K562 (cell line): ENCODE results near the gene MARK3. TPM values are rescaled to one million over a fixed set of nuclear protein-coding genes. Genes with fewer than 3 reads are reported as not detected.

Experiments used
- CREB1 ChIP-seq, 2 experiments: sonication (generic) in 1 of 2; formaldehyde crosslinking in 1 of 2; IDR thresholded peaks; 2 replicates each; pipeline versions ENCODE4 v1.6.1 to v1.8.0; 2012 to 2022; ENCODE audit warnings: inconsistent platforms in 1 of 2, mild to moderate bottlenecking in 1 of 2, missing genetic modification reagents in 1 of 2, moderate library complexity in 1 of 2
- E2F6 ChIP-seq, 2 experiments: IDR thresholded peaks; 2 replicates each; pipeline ENCODE4 v1.6.1; 2011; ENCODE audit warnings: borderline replicate concordance in 1 of 2, control low read depth in 1 of 2, low read depth in 1 of 2, low read length in 1 of 2, mild to moderate bottlenecking in 1 of 2, mixed read lengths in 1 of 2, moderate library complexity in 1 of 2; ENCODE audit not compliant: insufficient read depth in 1 of 2, insufficient read length in 1 of 2, poor library complexity in 1 of 2, severe bottlenecking in 1 of 2; ENCODE audit errors: extremely low read depth in 1 of 2
- FOXJ2 ChIP-seq: fragments of 200-800 bp; sonication (Bioruptor generic); IDR thresholded peaks from 2 replicates; pipeline ENCODE4 v1.6.1; 2016; ENCODE audit warnings: missing genetic modification characterization, missing compliant biosample characterization
- MAZ ChIP-seq, 2 experiments: fragments of 450-650 bp in 1 of 2; sonication (generic) in 1 of 2; formaldehyde crosslinking; IDR thresholded peaks in 1 of 2; conservative IDR thresholded peaks in 1 of 2; 2 replicates each; pipeline versions ENCODE4 v1.4.0 to v1.5.0; 2020; ENCODE audit warnings: mild to moderate bottlenecking in 1 of 2, missing genetic modification reagents in 1 of 2
- MBD2 ChIP-seq: sonication (generic); IDR thresholded peaks from 2 replicates; pipeline ENCODE4 v1.6.1; 2016; ENCODE audit warnings: low read depth, borderline replicate concordance
- MTA1 ChIP-seq: fragments of 450-650 bp; IDR thresholded peaks from 2 replicates; pipeline ENCODE4 v1.6.1; 2017; ENCODE audit warnings: borderline replicate concordance
- MYC ChIP-seq, 2 experiments: fragments of 250-450 bp in 1 of 2; sonication (Bioruptor Pico) in 1 of 2; IDR thresholded peaks; 2 replicates each; pipeline versions ENCODE4 v1.5.1 to v1.6.1; 2012 to 2021; ENCODE audit warnings: low read depth in 2 of 2, borderline replicate concordance in 1 of 2, improper control_type of control experiment in 1 of 2, low read length in 1 of 2, mild to moderate bottlenecking in 1 of 2, moderate library complexity in 1 of 2
- NFE2L1 ChIP-seq: fragments of 450-650 bp; IDR thresholded peaks from 2 replicates; pipeline ENCODE4 v1.6.1; 2016; ENCODE audit warnings: missing genetic modification characterization, low read depth, mild to moderate bottlenecking, missing compliant biosample characterization, moderate library complexity, borderline replicate concordance
- NKRF ChIP-seq: fragments of 450-650 bp; IDR thresholded peaks from 2 replicates; pipeline ENCODE4 v1.6.1; 2016; ENCODE audit warnings: borderline replicate concordance
- POLR3A ChIP-seq: IDR thresholded peaks from 2 replicates; pipeline ENCODE4 v1.6.1; 2011; ENCODE audit warnings: borderline replicate concordance, mild to moderate bottlenecking, moderate library complexity; ENCODE audit not compliant: insufficient read length, insufficient read depth; ENCODE audit errors: extremely low read depth
- POLR3G ChIP-seq: IDR thresholded peaks from 2 replicates; pipeline ENCODE4 v1.6.1; 2011; ENCODE audit not compliant: insufficient read length, insufficient replicate concordance; ENCODE audit errors: extremely low read depth
- TCF7 ChIP-seq: sonication (generic); IDR thresholded peaks from 2 replicates; pipeline ENCODE4 v1.6.1; 2016; ENCODE audit warnings: antibody characterized with exemption, borderline replicate concordance
- ZFP30 ChIP-seq: fragments of 250-450 bp; sonication (Bioruptor Pico); IDR thresholded peaks from 2 replicates; pipeline ENCODE4 v1.8.0; 2022; ENCODE audit warnings: moderate library complexity, mild to moderate bottlenecking, inconsistent platforms, borderline replicate concordance
- ZFP36 ChIP-seq: fragments of 150-350 bp; IDR thresholded peaks from 2 replicates; pipeline ENCODE4 v1.6.1; 2018; ENCODE audit warnings: low read length, low read depth; ENCODE audit not compliant: partially characterized antibody
- ZNF224 ChIP-seq: sonication (generic); formaldehyde crosslinking; IDR thresholded peaks from 2 replicates; pipeline ENCODE4 v1.8.0; 2022; ENCODE audit warnings: mild to moderate bottlenecking, missing genetic modification reagents
- ZNF384 ChIP-seq: IDR thresholded peaks from 2 replicates; pipeline ENCODE4 v1.6.1; 2012; ENCODE audit warnings: low read depth, low read length, improper control_type of control experiment
- ZNF592 ChIP-seq: fragments of 450-650 bp; IDR thresholded peaks from 2 replicates; pipeline ENCODE4 v1.6.1; 2017; ENCODE audit warnings: antibody characterized with exemption, mild to moderate bottlenecking
- polyA plus RNA-seq, 8 experiments: library from polyadenylated mRNA; depleted of rRNA in 4 of 8; stranded (reverse) in 5 of 8; unstranded in 3 of 8; fragments of >200 nt; fragmentation: Nextera tagmentation in 2 of 8; fragmentation: Illumina TruSeq in 1 of 8; extraction: Ambion mirVana in 2 of 8; extraction: Trizol in 1 of 8; gene quantifications; 2 replicates each; pipeline versions ENCODE4 v1.2.1 to v1.2.3, GENCODE V29; 2011 to 2014; ENCODE audit warnings: inconsistent platforms in 1 of 8, missing spikeins in 1 of 8
- total RNA-seq, 7 experiments: library from RNA; depleted of rRNA in 6 of 7; stranded (reverse); fragments of >200 nt in 6 of 7; fragmentation: Illumina TruSeq in 2 of 7; extraction: Trizol in 2 of 7; gene quantifications; 2 replicates each; pipeline versions ENCODE4 v1.2.1 to v1.2.3, GENCODE V29; 2011 to 2021; ENCODE audit warnings: low replicate concordance in 1 of 7

The MARK3 gene
- total and polyA plus RNA-seq, 9 of the 15 experiments (the other 6 are each of a cell fraction or from before 2014, with no cell fraction given): 10.1 to 68.7 (median 56.3) TPM

GRCh38 chr14:103528587-103529382 lies 143.6 kb downstream of the MARK3 start, which contains the start of gene TRMT61A (continued):
- TF ChIP-seq NKRF (0 out of 2 replicates have a peak, but pooled peaks have one; percentile 28), E2F6 (IDR thresholded peaks at IDR 0.05; ENCODE audit: borderline replicate concordance in 1 of 2, extremely low read depth in 1 of 2, insufficient read depth in 1 of 2, insufficient read length in 1 of 2, low read depth in 1 of 2, low read length in 1 of 2, poor library complexity in 1 of 2, severe bottlenecking in 1 of 2) (peak; percentile 40 to 65), MTA1 (peak; percentile 53; the same call in 1 of the 2 replicates), MYC (IDR thresholded peaks at IDR 0.05; ENCODE audit: low read depth, low read length) (peak; percentile 84), MYC (CRISPR knock-in tag; IDR thresholded peaks at IDR 0.05; ENCODE audit: borderline replicate concordance, low read depth) (0 out of 2 replicates have a peak, but pooled peaks have one; percentile 28), NFE2L1 (no peak), ZNF384 (no peak), FOXJ2 (tag) (peak; percentile 72; the same call in 1 of the 2 replicates), ZNF224 (CRISPR knock-in tag) (no peak), MAZ (CRISPR knock-in tag; conservative IDR thresholded peaks at IDR 0.05 in 1 of 2, IDR thresholded peaks at IDR 0.05 in 1 of 2) (0 out of 4 replicates have a peak, but pooled peaks of 1 of the 2 experiments have one; percentile 16), ZFP36 (peak; percentile 79), POLR3A (no peak), MBD2 (no peak), TCF7 (no peak), CREB1 (IDR thresholded peaks at IDR 0.05) (peak; percentile 89), CREB1 (CRISPR knock-in tag; IDR thresholded peaks at IDR 0.05) (peak; percentile 87), ZNF592 (0 out of 2 replicates have a peak, but pooled peaks have one; percentile 28), POLR3G (no peak), ZFP30 (CRISPR knock-in tag) (no peak)
